Measurements from ENCODE around the gene ALDOA. TPM values are rescaled to one million over a fixed set of nuclear protein-coding genes. Genes with fewer than 3 reads are reported as not detected.
A peak's percentile ranks its signal among the peaks of the same experiment; 100 is the strongest.

The ALDOA gene
- total and polyA plus RNA-seq, 9 of the 15 experiments (the other 6 are each of a cell fraction or from before 2014, with no cell fraction given) = 311 to 2,224 (median 1,293) TPM

DNA sequence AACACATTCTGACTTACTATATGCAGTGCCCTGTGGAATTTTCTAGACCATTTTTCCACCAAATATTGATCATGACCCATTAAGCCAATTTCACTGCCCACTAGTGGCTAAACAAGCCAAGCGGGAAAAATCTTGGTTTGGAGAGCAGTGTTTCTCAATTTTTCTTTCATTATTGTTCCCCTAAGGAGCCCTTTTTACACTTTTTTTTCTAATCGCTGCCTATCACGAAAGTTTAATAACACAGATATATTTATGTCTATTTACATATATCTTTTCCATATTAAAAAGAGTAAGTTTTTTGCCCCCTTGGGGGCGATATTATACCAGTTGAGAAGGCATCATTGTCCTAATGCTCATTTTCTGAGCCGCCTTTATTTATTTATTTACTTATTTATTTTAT lies 23.7 kb upstream of the ALDOA start (continued):
- TF ChIP-seq, protein P1, sequence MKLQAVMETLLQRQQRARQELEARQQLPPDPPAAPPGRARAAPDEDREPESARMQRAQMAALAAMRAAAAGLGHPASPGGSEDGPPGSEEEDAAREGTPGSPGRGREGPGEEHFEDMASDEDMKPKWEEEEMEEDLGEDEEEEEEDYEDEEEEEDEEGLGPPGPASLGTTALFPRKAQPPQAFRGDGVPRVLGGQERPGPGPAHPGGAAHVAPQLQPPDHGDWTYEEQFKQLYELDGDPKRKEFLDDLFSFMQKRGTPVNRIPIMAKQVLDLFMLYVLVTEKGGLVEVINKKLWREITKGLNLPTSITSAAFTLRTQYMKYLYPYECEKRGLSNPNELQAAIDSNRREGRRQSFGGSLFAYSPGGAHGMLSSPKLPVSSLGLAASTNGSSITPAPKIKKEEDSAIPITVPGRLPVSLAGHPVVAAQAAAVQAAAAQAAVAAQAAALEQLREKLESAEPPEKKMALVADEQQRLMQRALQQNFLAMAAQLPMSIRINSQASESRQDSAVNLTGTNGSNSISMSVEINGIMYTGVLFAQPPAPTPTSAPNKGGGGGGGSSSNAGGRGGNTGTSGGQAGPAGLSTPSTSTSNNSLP (IDR thresholded peaks at IDR 0.05; ENCODE audit: borderline replicate concordance, low read depth, low read length) = peak; percentile 81; the same call in 1 of the 2 replicates
- no peak for TF ChIP-seq ZNF324 (CRISPR knock-in tag; IDR thresholded peaks at IDR 0.05)

DNA sequence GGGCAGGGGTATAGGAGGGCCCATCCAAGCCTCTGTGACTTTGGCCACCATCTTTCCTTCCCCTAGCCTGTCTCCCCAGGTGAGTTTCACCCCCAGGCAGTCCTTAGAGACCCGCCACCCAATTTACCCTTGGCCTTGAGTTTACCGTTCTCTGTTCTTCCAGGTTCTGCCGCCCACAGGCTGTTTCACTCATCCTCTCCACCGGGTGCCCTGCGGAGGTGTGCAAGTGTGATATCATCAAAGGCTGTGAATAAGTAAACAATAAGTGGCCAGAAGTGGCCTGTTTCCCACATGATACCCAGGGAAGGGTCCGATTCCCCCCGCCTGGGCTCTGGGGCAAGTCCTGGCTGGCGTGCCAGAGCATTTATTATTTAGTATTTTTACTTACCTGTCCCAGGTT lies 19.4 kb upstream of the ALDOA start:
- H3K27ac ChIP-seq (ENCODE audit: extremely low read depth, low read depth, low read length) = no peak overlapping the region
- no peak overlapping the region for H3K9ac ChIP-seq (ENCODE audit: insufficient read depth in 1 of 2, low read depth in 2 of 2, low read length in 2 of 2)
- H3K27me3 ChIP-seq (ENCODE audit: control insufficient read depth in 2 of 2, insufficient read depth in 2 of 2, low read length in 2 of 2) = no peaks in the 10 kb centered on the region; a peak in 1 of 5 replicates
- H2AFZ ChIP-seq (ENCODE audit: low read depth, low read length) = no peak overlapping the region
- ChIA-PET POLR2A (no interaction called here), CTCF (ENCODE audit: low intra/inter-chr PET ratio) (no interaction called here)
- 14% methylated on average over 5 of the region's 8 CpGs for WGBS (ENCODE audit: insufficient coverage, low coverage, missing lambda C conversion rate)
- H4K20me1 ChIP-seq (replicated peaks; ENCODE audit: control insufficient read depth, insufficient read depth, low read length) = no peaks in the 10 kb centered on the region
- in situ Hi-C loops (cut with MboI) = no loop called here
- H3K9me3 ChIP-seq (replicated peaks; ENCODE audit: control insufficient read depth, insufficient read depth, low read depth, low read length) = no peaks in the 10 kb centered on the region
- intact Hi-C loops (cut with micrococcal nuclease) = loop anchor here (5.0 kb wide), 1 partner anchor 46 kb away; the partner anchor contains the start of gene TBX6
- H3K79me2 ChIP-seq (ENCODE audit: control insufficient read depth, insufficient read depth, low read length) = no peaks in the 10 kb centered on the region
- no peak overlapping the region for H3K4me2 ChIP-seq (ENCODE audit: insufficient read depth, low read length)
- FAIRE-seq (no peak), DNase-seq (ENCODE audit: extremely low read depth in 1 of 4, low spot score in 3 of 4) (no peak), ATAC-seq (peak; percentile 29; the same call in 1 of the 3 replicates)
- no peaks in the 10 kb centered on the region for H3K9me1 ChIP-seq (ENCODE audit: control insufficient read depth, insufficient read depth, low read length)
- no peak overlapping the region for H3K4me3 ChIP-seq
- no TSS peak for BruUV-seq (replicated peaks)
- H3K4me1 ChIP-seq (replicated peaks in 1 of 2; ENCODE audit: control insufficient read depth in 2 of 2, insufficient read depth in 2 of 2, low read length in 2 of 2) = peaks cover 0 to 5% of the 10 kb centered on the region in 2 experiments; a peak in 3 of 5 replicates
- no peaks in the 10 kb centered on the region for H3K36me3 ChIP-seq (ENCODE audit: control insufficient read depth, insufficient read depth, low read length)
- peak; percentile 57; the same call in 1 of the 2 replicates for TF ChIP-seq EGR1 (conservative IDR thresholded peaks at IDR 0.05)
- TF ChIP-seq, protein P2, sequence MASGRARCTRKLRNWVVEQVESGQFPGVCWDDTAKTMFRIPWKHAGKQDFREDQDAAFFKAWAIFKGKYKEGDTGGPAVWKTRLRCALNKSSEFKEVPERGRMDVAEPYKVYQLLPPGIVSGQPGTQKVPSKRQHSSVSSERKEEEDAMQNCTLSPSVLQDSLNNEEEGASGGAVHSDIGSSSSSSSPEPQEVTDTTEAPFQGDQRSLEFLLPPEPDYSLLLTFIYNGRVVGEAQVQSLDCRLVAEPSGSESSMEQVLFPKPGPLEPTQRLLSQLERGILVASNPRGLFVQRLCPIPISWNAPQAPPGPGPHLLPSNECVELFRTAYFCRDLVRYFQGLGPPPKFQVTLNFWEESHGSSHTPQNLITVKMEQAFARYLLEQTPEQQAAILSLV (tag; IDR thresholded peaks at IDR 0.05) = no peak

Data from K562 (cell line).